H1 (cell line): ENCODE data around the gene COL27A1. TPM values are rescaled to one million over a fixed set of nuclear protein-coding genes. Genes with fewer than 3 reads are reported as not detected.
A peak's percentile ranks its signal among the peaks of the same experiment; 100 is the strongest.

Experiments
- CTCF ChIA-PET: fragments of 300-600 bp; sonication (Branson Sonifier 250); formaldehyde crosslinking; loops from one replicate; lab custom pipeline; 2021; ENCODE audit not compliant: partially characterized antibody; lab: Charles Lee
- POLR2A ChIA-PET: fragments of 300-600 bp; sonication (Branson Sonifier 250); formaldehyde crosslinking; loops from one replicate; lab custom pipeline; 2021; ENCODE audit warnings: inconsistent platforms; ENCODE audit not compliant: partially characterized antibody; lab: Charles Lee
- DNase-seq, 2 experiments: peaks; one replicate each; pipeline versions ENCODE4 v3.0.0 to v3.0.0-alpha.2; 2010 to 2022; ENCODE audit warnings: low spot score in 2 of 2, low read depth in 1 of 2, mixed read lengths in 1 of 2
- FAIRE-seq: peaks from 2 replicates; lab custom pipeline; 2011; peaks lifted over from hg19 to GRCh38; lab: Jason Lieb, UNC
- H2AFZ ChIP-seq: 2 replicates; pipeline ENCODE4 v1.8.1; 2012; ENCODE audit warnings: low read length, inconsistent platforms
- H2AK5ac ChIP-seq: 2 replicates; pipeline ENCODE4 v1.6.1; 2013; ENCODE audit warnings: low read depth, low read length
- H2BK120ac ChIP-seq: replicated peaks from 2 replicates; pipeline ENCODE3; 2013; ENCODE audit warnings: low read depth, low read length, inconsistent platforms
- H2BK12ac ChIP-seq: 2 replicates; pipeline ENCODE4 v1.6.1; 2013; ENCODE audit warnings: low read depth, low read length
- H2BK15ac ChIP-seq: 2 replicates; pipeline ENCODE4 v1.6.1; 2013; ENCODE audit warnings: low read length
- H2BK20ac ChIP-seq: 2 replicates; pipeline ENCODE4 v1.6.1; 2013; ENCODE audit warnings: low read length
- H2BK5ac ChIP-seq: 2 replicates; pipeline ENCODE4 v1.6.1; 2013; ENCODE audit warnings: low read depth, low read length
- H3K14ac ChIP-seq: 2 replicates; pipeline ENCODE4 v1.6.1; 2013; ENCODE audit warnings: inconsistent platforms; ENCODE audit not compliant: insufficient read length
- H3K18ac ChIP-seq: 2 replicates; pipeline ENCODE4 v1.6.1; 2013; ENCODE audit warnings: low read length; ENCODE audit errors: extremely low read depth
- H3K23ac ChIP-seq: 2 replicates; pipeline ENCODE4 v1.6.1; 2013; ENCODE audit warnings: inconsistent platforms; ENCODE audit not compliant: insufficient read length
- H3K23me2 ChIP-seq: 2 replicates; pipeline ENCODE4 v1.6.1; 2013; ENCODE audit warnings: low read depth, low read length
- H3K27ac ChIP-seq: 2 replicates; pipeline ENCODE4 v1.6.1; 2011; ENCODE audit warnings: low read depth, low read length, inconsistent platforms
- H3K27me3 ChIP-seq, 4 experiments: replicated peaks in 1 of 4; 1 replicate in 1 of 4; 2 replicates in 3 of 4; pipeline versions ENCODE4 v1.6.1 to v1.8.1; 2011 to 2013; ENCODE audit warnings: low read length in 3 of 4, mild to moderate bottlenecking in 3 of 4, inconsistent platforms in 2 of 4, mixed read lengths in 2 of 4, moderate library complexity in 1 of 4; ENCODE audit not compliant: control insufficient read depth in 3 of 4, insufficient read depth in 3 of 4; ENCODE audit errors: extremely low read depth in 1 of 4
- H3K36me3 ChIP-seq, 4 experiments: 2 replicates each; pipeline versions ENCODE4 v1.6.1 to v1.8.1; 2011 to 2013; ENCODE audit warnings: mild to moderate bottlenecking in 4 of 4, low read length in 3 of 4, moderate library complexity in 2 of 4, control low read depth in 1 of 4, inconsistent platforms in 1 of 4; ENCODE audit not compliant: insufficient read depth in 4 of 4, control insufficient read depth in 2 of 4
- H3K4ac ChIP-seq: replicated peaks from 2 replicates; pipeline ENCODE3; 2013; ENCODE audit warnings: low read length, low read depth, mixed read lengths, inconsistent platforms; ENCODE audit not compliant: insufficient read length
- H3K4me1 ChIP-seq, 4 experiments: replicated peaks in 1 of 4; 1 replicate in 1 of 4; 2 replicates in 3 of 4; pipeline versions ENCODE4 v1.6.1 to v1.8.1; 2011 to 2013; ENCODE audit warnings: low read length in 3 of 4, inconsistent platforms in 2 of 4, mixed read lengths in 1 of 4; ENCODE audit not compliant: insufficient read depth in 4 of 4, control insufficient read depth in 3 of 4
- H3K4me2 ChIP-seq, 2 experiments: 2 replicates each; pipeline versions ENCODE4 v1.6.1 to v1.8.1; 2011 to 2013; ENCODE audit warnings: low read depth in 2 of 2, low read length in 2 of 2, control low read depth in 1 of 2, inconsistent platforms in 1 of 2, mild to moderate bottlenecking in 1 of 2; ENCODE audit not compliant: insufficient read depth in 1 of 2
- H3K4me3 ChIP-seq, 4 experiments: fragments of 200-600, 300-600 bp in 1 of 4; sonication (generic), shearing (Covaris generic), sonication (Bioruptor Twin) in 1 of 4; 2 replicates each; pipeline versions ENCODE4 v1.5.1 to v1.8.1; 2011 to 2016; ENCODE audit warnings: low read length in 4 of 4, low read depth in 3 of 4, control low read depth in 2 of 4, inconsistent platforms in 2 of 4, mild to moderate bottlenecking in 2 of 4, mixed read lengths in 1 of 4, moderate library complexity in 1 of 4; ENCODE audit not compliant: insufficient read depth in 2 of 4; ENCODE audit errors: extremely low read depth in 1 of 4
- H3K56ac ChIP-seq: replicated peaks from 2 replicates; pipeline ENCODE3; 2013; ENCODE audit warnings: low read depth, mild to moderate bottlenecking, mixed read lengths, low read length, inconsistent platforms; ENCODE audit not compliant: insufficient read length
- H3K79me1 ChIP-seq: 2 replicates; pipeline ENCODE4 v1.6.1; 2013; ENCODE audit warnings: low read depth, low read length, control low read depth
- H3K79me2 ChIP-seq, 2 experiments: 2 replicates each; pipeline versions ENCODE4 v1.6.1 to v1.8.1; 2012 to 2013; ENCODE audit warnings: low read length in 2 of 2, mild to moderate bottlenecking in 2 of 2, inconsistent platforms in 1 of 2; ENCODE audit not compliant: insufficient read depth in 2 of 2, control insufficient read depth in 1 of 2
- H3K9ac ChIP-seq, 4 experiments: replicated peaks in 1 of 4; 1 replicate in 1 of 4; 2 replicates in 3 of 4; pipeline versions ENCODE4 v1.6.1 to v1.8.1; 2011 to 2013; ENCODE audit warnings: low read depth in 3 of 4, low read length in 3 of 4, control low read depth in 2 of 4, mild to moderate bottlenecking in 2 of 4, moderate library complexity in 2 of 4, inconsistent platforms in 1 of 4; ENCODE audit errors: extremely low read depth in 1 of 4
- H3K9me3 ChIP-seq, 2 experiments: 2 replicates each; pipeline versions ENCODE4 v1.6.1 to v1.8.1; 2012 to 2013; ENCODE audit warnings: mild to moderate bottlenecking in 2 of 2, moderate library complexity in 2 of 2, control low read depth in 1 of 2, inconsistent platforms in 1 of 2, low read depth in 1 of 2, low read length in 1 of 2, mixed read lengths in 1 of 2; ENCODE audit not compliant: insufficient read depth in 2 of 2
- H4K20me1 ChIP-seq, 2 experiments: replicated peaks in 1 of 2; 2 replicates each; pipeline versions ENCODE3 to v1.8.1; 2011 to 2013; ENCODE audit warnings: inconsistent platforms in 2 of 2, low read length in 2 of 2, mild to moderate bottlenecking in 1 of 2; ENCODE audit not compliant: insufficient read depth in 2 of 2, control insufficient read depth in 1 of 2
- H4K5ac ChIP-seq: 2 replicates; pipeline ENCODE4 v1.6.1; 2013; ENCODE audit warnings: low read length, low read depth, mixed read lengths, inconsistent platforms; ENCODE audit not compliant: insufficient read length
- H4K8ac ChIP-seq: 2 replicates; pipeline ENCODE4 v1.8.0; 2013; ENCODE audit warnings: mild to moderate bottlenecking, moderate library complexity, low read length, inconsistent platforms; ENCODE audit not compliant: insufficient read depth; ENCODE audit errors: extremely low read depth
- H4K91ac ChIP-seq: replicated peaks from 2 replicates; pipeline ENCODE3; 2013; ENCODE audit warnings: low read length, mixed read lengths, inconsistent platforms; ENCODE audit not compliant: insufficient read length
- CBX8 ChIP-seq: fragments of 300-800, 300-1000 bp; sonication (generic); IDR thresholded peaks from 2 replicates; pipeline ENCODE4 v1.7.1; 2016; ENCODE audit warnings: low read depth, low read length, borderline replicate concordance
- CREB1 ChIP-seq: IDR thresholded peaks from 2 replicates; pipeline ENCODE4 v1.6.1; 2012; ENCODE audit warnings: inconsistent platforms
- KDM1A ChIP-seq: fragments of 200-600, 300-600 bp; sonication (generic); IDR thresholded peaks from 2 replicates; pipeline ENCODE4 v1.7.1; 2016; ENCODE audit warnings: mild to moderate bottlenecking, low read length, borderline replicate concordance
- KDM4A ChIP-seq: IDR thresholded peaks from one replicate; pipeline ENCODE4 v1.7.1; 2012; ENCODE audit warnings: low read depth, mild to moderate bottlenecking, moderate library complexity, low read length, inconsistent platforms; ENCODE audit not compliant: severe bottlenecking
- RXRA ChIP-seq: IDR thresholded peaks from 2 replicates; pipeline ENCODE4 v1.6.1; 2011; ENCODE audit warnings: low read depth, mild to moderate bottlenecking, low read length, moderate library complexity; ENCODE audit not compliant: insufficient read depth
- WGBS, 2 experiments: shearing (Covaris generic) in 1 of 2; methylation state at CpG; one replicate each; pipeline versions ENCODE4 v1.1.6 to v1.1.7; 2013 to 2015; ENCODE audit warnings: low lambda C conversion rate in 2 of 2, mixed read lengths in 2 of 2, inconsistent platforms in 1 of 2, low coverage in 1 of 2, missing lambda C conversion rate in 1 of 2; ENCODE audit not compliant: insufficient replicate concordance in 2 of 2, insufficient coverage in 1 of 2, insufficient read length in 1 of 2; ENCODE audit errors: extremely low coverage in 1 of 2, missing lambda C conversion rate in 1 of 2; 5-methylcytosine and 5-hydroxymethylcytosine counted together
- polyA plus RNA-seq, 7 experiments: library from polyadenylated mRNA; depleted of rRNA in 3 of 7; stranded (reverse) in 5 of 7; unstranded in 2 of 7; fragments of >200 nt in 5 of 7; fragments of 200-250 nt in 2 of 7; gene quantifications; 1 replicate in 5 of 7; 2 replicates in 1 of 7; 4 replicates in 1 of 7; pipeline versions ENCODE4 v1.2.1 to v1.2.3, GENCODE V29; 2011 to 2013; ENCODE audit warnings: missing spikeins in 2 of 7, mixed read lengths in 2 of 7
- total RNA-seq: library from RNA; stranded (reverse); fragmentation: NEBNext Ultra II Directional; extraction: Animal tissue kit (Norgen Biotek cat#: 25700); gene quantifications from 2 replicates; pipeline ENCODE4 v1.2.1, GENCODE V29; 2021

COL27A1 gene
- total and polyA plus RNA-seq, 2 of the 8 experiments (the other 6 are each of a cell fraction or from before 2014, with no cell fraction given) = 15.1 to 22.8 TPM

DNA sequence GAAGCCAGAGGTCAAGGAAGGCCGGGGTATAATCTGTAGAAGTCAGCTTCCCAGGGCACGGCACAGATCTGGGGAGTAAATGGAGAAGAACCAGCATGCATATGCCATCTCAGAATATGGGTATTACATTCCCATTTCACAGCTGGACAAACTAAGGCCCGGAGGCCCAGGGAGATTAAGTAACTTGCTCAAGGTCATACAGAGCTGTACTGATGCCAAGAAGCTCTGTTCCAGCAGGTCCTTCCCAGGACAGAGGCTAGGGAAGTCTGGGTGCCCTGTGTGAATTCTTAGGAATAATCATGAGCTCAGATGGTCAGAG, 19.2 kb downstream of the COL27A1 start:
- H3K79me2 ChIP-seq = no peaks in the 10 kb centered on the region
- no peak for DNase-seq
- no peak overlapping the region for H3K9ac ChIP-seq
- H3K4me3 ChIP-seq = no peak overlapping the region
- H4K8ac ChIP-seq = no peak overlapping the region
- no peak overlapping the region for H2AK5ac ChIP-seq
- H2BK20ac ChIP-seq = no peak overlapping the region
- no peak overlapping the region for H4K91ac ChIP-seq
- H3K9me3 ChIP-seq = no peaks in the 10 kb centered on the region
- H3K27ac ChIP-seq = no peak overlapping the region
- peaks cover 0 to 1% of the 10 kb centered on the region in 2 experiments for H4K20me1 ChIP-seq
- no peak overlapping the region for H2BK12ac ChIP-seq
- ChIA-PET POLR2A (interaction anchor here (0.7 to 2.1 kb wide), 3 partner anchors 11 to 296 kb away, joined by 3 to 11 read pairs (median 3); no protein-coding TSS in a partner anchor), CTCF (interaction anchor here (0.6 to 2.4 kb wide), 7 partner anchors 11 to 1035 kb away, joined by 3 to 13 read pairs (median 5); partner anchors contain the start of gene COL27A1)
- no peak overlapping the region for H4K5ac ChIP-seq
- no peaks in the 10 kb centered on the region for H3K23me2 ChIP-seq
- H2BK15ac ChIP-seq = no peak overlapping the region
- no peaks in the 10 kb centered on the region; a peak in 1 of 7 replicates for H3K4me1 ChIP-seq
- H3K14ac ChIP-seq = no peak overlapping the region
- no peak for FAIRE-seq
- H3K4ac ChIP-seq = no peak overlapping the region
- no peaks in the 10 kb centered on the region for H3K27me3 ChIP-seq
- 60% methylated on average over 3 of the region's 3 CpGs; no CpG with 5 or more reads in 1 of the 2 experiments for WGBS, 2 experiments
- H3K4me2 ChIP-seq = no peak overlapping the region
- H2AFZ ChIP-seq = no peak overlapping the region
- no peak overlapping the region for H3K56ac ChIP-seq
- no peak overlapping the region for H2BK120ac ChIP-seq
- no peak overlapping the region for H2BK5ac ChIP-seq
- H3K23ac ChIP-seq = no peak overlapping the region
- no peaks in the 10 kb centered on the region; a peak in 2 of 8 replicates for H3K36me3 ChIP-seq
- TF ChIP-seq KDM1A = peak; percentile 51; the same call in 1 of the 2 replicates
- TF ChIP-seq RXRA = no peak
- TF ChIP-seq KDM4A = no peak
- no peak for TF ChIP-seq CBX8
- no peak for TF ChIP-seq CREB1
- H3K18ac ChIP-seq = no peak overlapping the region
- no peaks in the 10 kb centered on the region for H3K79me1 ChIP-seq
